Hepatocyte (in vitro differentiated cells): ENCODE data around the gene C1QTNF8.

Experiments used
- CTCF ChIP-seq: fragments of 200-600 bp; sonication (generic); IDR thresholded peaks from 2 replicates; pipeline ENCODE4 v1.5.1; 2016; ENCODE audit warnings: antibody characterized with exemption, mild to moderate bottlenecking; ENCODE audit not compliant: poor library complexity
- EZH2 ChIP-seq: fragments of 200-600 bp; sonication (generic); IDR thresholded peaks from 2 replicates; pipeline ENCODE4 v1.6.1; 2016; ENCODE audit warnings: antibody characterized with exemption, mild to moderate bottlenecking, borderline replicate concordance
- EZH2phosphoT487 ChIP-seq: fragments of 200-600 bp; sonication (generic); IDR thresholded peaks from one replicate; pipeline ENCODE4 v1.6.1; 2018; ENCODE audit warnings: antibody characterized with exemption, mild to moderate bottlenecking, low read depth, moderate library complexity; ENCODE audit not compliant: unreplicated experiment, severe bottlenecking

DNA sequence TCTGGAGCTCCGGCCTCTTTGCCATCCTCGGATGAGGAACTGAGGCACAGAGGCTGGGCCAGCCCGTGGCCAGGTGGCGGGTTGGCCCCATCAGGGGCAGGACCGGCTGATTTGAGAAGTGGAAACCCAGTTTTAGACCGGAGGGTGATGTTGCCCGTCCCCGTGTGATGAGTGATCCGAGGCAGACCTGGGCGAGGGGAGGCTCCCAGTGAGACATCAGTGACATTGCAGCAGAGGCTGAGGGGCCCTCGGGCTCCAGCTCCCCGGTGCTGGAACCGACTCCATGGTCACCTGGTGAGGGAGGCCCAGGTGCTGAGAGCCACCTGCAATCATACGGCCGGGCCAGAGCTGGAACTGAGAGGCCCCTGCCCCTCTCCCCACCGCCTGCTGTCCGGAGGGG lies 30.0 kb upstream of the C1QTNF8 start:
- no peak for TF ChIP-seq CTCF
- no peak for TF ChIP-seq EZH2
- no peak for TF ChIP-seq EZH2phosphoT487
